HCT116 (cell line): ENCODE measurements around the gene PSAP. TPM values are rescaled to one million over a fixed set of nuclear protein-coding genes. Genes with fewer than 3 reads are reported as not detected.

ENCODE experiments used
- ATAC-seq: fragments of 200-7000 bp; cut with Tn5 transposase; 2 replicates; pipeline ENCODE4 v1.9.1; 2020; ENCODE audit warnings: mild to moderate bottlenecking, moderate library complexity
- BruUV-seq: library from RNA; stranded (reverse); fragments of 400-500 nt; replicated peaks from 2 replicates; lab custom pipeline; 2021; lab: Mats Ljungman, UMichigan
- CTCF ChIA-PET: fragments of 300-600 bp; sonication (Branson Sonifier 250); formaldehyde crosslinking; loops from one replicate; lab custom pipeline; 2021; ENCODE audit warnings: antibody characterized with exemption; lab: Charles Lee
- POLR2A ChIA-PET: fragments of 300-600, 350-600 bp; sonication (Branson Sonifier 250); formaldehyde crosslinking; loops from one replicate; lab custom pipeline; 2021; ENCODE audit warnings: antibody characterized with exemption; lab: Charles Lee
- RAD21 ChIA-PET, 2 experiments: fragments of 300-600 bp; sonication (Branson Sonifier 250); formaldehyde crosslinking; loops; one replicate each; lab custom pipeline; 2023; ENCODE audit warnings: low total read pairs in 2 of 2; ENCODE audit not compliant: uncharacterized antibody in 2 of 2, unreplicated experiment in 2 of 2, low non-redundant PET in 1 of 2; lab: Charles Lee
- DNase-seq: peaks from one replicate; pipeline ENCODE4 v3.0.0-alpha.2; 2010; ENCODE audit warnings: low read depth, low spot score
- H2AFZ ChIP-seq: fragments of 200-600 bp; shearing (Covaris generic), sonication (generic); 2 replicates; pipeline ENCODE4 v1.6.1; 2017; ENCODE audit warnings: low read depth, mixed run types, mixed read lengths, antibody characterized with exemption, low read length; ENCODE audit not compliant: poor library complexity, severe bottlenecking
- H3K27ac ChIP-seq: 2 replicates; pipeline ENCODE4 v1.5.1; 2012; ENCODE audit warnings: low read depth, low read length
- H3K27me3 ChIP-seq: fragments of 200-600 bp; sonication (generic); 2 replicates; pipeline ENCODE4 v1.6.1; 2016; ENCODE audit warnings: mixed run types, low read length, mixed read lengths; ENCODE audit not compliant: insufficient read depth
- H3K36me3 ChIP-seq, 2 experiments: fragments of 200-500 bp in 1 of 2; fragments of 200-600 bp in 1 of 2; sonication (Bioruptor generic) in 1 of 2; sonication (generic) in 1 of 2; 2 replicates each; pipeline versions ENCODE4 v1.5.1 to v1.6.1; 2014 to 2016; ENCODE audit warnings: low read length in 2 of 2, inconsistent platforms in 1 of 2, mixed read lengths in 1 of 2, mixed run types in 1 of 2; ENCODE audit not compliant: insufficient read depth in 2 of 2, control insufficient read depth in 1 of 2
- H3K4me1 ChIP-seq, 2 experiments: fragments of 200-600 bp in 1 of 2; sonication (generic) in 1 of 2; 2 replicates each; pipeline versions ENCODE4 v1.5.1 to v1.6.1; 2012 to 2017; ENCODE audit warnings: low read length in 2 of 2, inconsistent platforms in 1 of 2, mild to moderate bottlenecking in 1 of 2, mixed read lengths in 1 of 2, mixed run types in 1 of 2, moderate library complexity in 1 of 2; ENCODE audit not compliant: insufficient read depth in 2 of 2, control insufficient read depth in 1 of 2
- H3K4me2 ChIP-seq: fragments of 200-600 bp; sonication (generic); 2 replicates; pipeline ENCODE4 v1.6.1; 2017; ENCODE audit warnings: mixed run types, low read length, mixed read lengths
- H3K4me3 ChIP-seq, 2 experiments: fragments of 200-600 bp in 1 of 2; sonication (generic) in 1 of 2; replicated peaks in 1 of 2; 2 replicates each; pipeline ENCODE4 v1.5.1; 2011 to 2016; ENCODE audit warnings: low read length in 2 of 2, control low read depth in 1 of 2, low read depth in 1 of 2, mild to moderate bottlenecking in 1 of 2, mixed read lengths in 1 of 2, mixed run types in 1 of 2
- H3K79me2 ChIP-seq: fragments of 200-600 bp; sonication (generic); 2 replicates; pipeline ENCODE4 v1.6.1; 2017; ENCODE audit warnings: mild to moderate bottlenecking, mixed run types, low read length, moderate library complexity, mixed read lengths; ENCODE audit not compliant: insufficient read depth
- H3K9ac ChIP-seq: fragments of 200-600 bp; sonication (generic); 2 replicates; pipeline ENCODE4 v1.6.1; 2016; ENCODE audit warnings: low read length, mixed read lengths
- H3K9me2 ChIP-seq: fragments of 200-600 bp; sonication (generic), shearing (Covaris generic); 2 replicates; pipeline ENCODE4 v1.6.1; 2017; ENCODE audit warnings: mixed run types, mild to moderate bottlenecking, moderate library complexity; ENCODE audit not compliant: insufficient read depth
- H3K9me3 ChIP-seq, 2 experiments: fragments of 200-500 bp in 1 of 2; fragments of 200-600 bp in 1 of 2; sonication (Bioruptor generic) in 1 of 2; sonication (generic) in 1 of 2; 2 replicates each; pipeline ENCODE4 v1.6.1; 2014 to 2017; ENCODE audit warnings: low read length in 2 of 2, mixed read lengths in 2 of 2, inconsistent platforms in 1 of 2, low read depth in 1 of 2, mild to moderate bottlenecking in 1 of 2, mixed run types in 1 of 2, moderate library complexity in 1 of 2; ENCODE audit not compliant: control insufficient read depth in 1 of 2, insufficient read depth in 1 of 2
- H4K20me1 ChIP-seq: fragments of 200-600 bp; sonication (generic), shearing (Covaris generic); 2 replicates; pipeline ENCODE4 v1.6.1; 2017; ENCODE audit warnings: mixed run types, mild to moderate bottlenecking, moderate library complexity; ENCODE audit not compliant: insufficient read depth
- ATF3 ChIP-seq: IDR thresholded peaks from 2 replicates; pipeline ENCODE4 v1.6.1; 2012
- CBX3 ChIP-seq: IDR thresholded peaks from 2 replicates; pipeline ENCODE4 v1.6.1; 2012; ENCODE audit warnings: low read depth
- CEBPB ChIP-seq: IDR thresholded peaks from 2 replicates; pipeline ENCODE4 v1.6.1; 2012; ENCODE audit warnings: low read depth
- EGR1 ChIP-seq: IDR thresholded peaks from 2 replicates; pipeline ENCODE4 v1.6.1; 2012; ENCODE audit warnings: low read depth
- EZH2 ChIP-seq: fragments of 200-600 bp; sonication (generic); IDR thresholded peaks from 2 replicates; pipeline ENCODE4 v1.6.1; 2017; ENCODE audit warnings: antibody characterized with exemption, mixed run types
- FOSL1 ChIP-seq: IDR thresholded peaks from 2 replicates; pipeline ENCODE4 v1.6.1; 2012; ENCODE audit warnings: low read depth
- POLR2A ChIP-seq: IDR thresholded peaks from 2 replicates; pipeline ENCODE4 v1.7.0; 2011; ENCODE audit warnings: borderline replicate concordance; ENCODE audit not compliant: insufficient read depth, insufficient read length; ENCODE audit errors: extremely low read depth
- POLR2AphosphoS5 ChIP-seq: IDR thresholded peaks from 2 replicates; pipeline ENCODE4 v1.6.1; 2011; ENCODE audit warnings: mild to moderate bottlenecking, low read depth, low read length, moderate library complexity
- RAD21 ChIP-seq: IDR thresholded peaks from 2 replicates; pipeline ENCODE4 v1.6.1; 2012; ENCODE audit warnings: low read depth, mild to moderate bottlenecking
- REST ChIP-seq: IDR thresholded peaks from 2 replicates; pipeline ENCODE4 v1.6.1; 2012; ENCODE audit warnings: low read depth
- SIN3A ChIP-seq: IDR thresholded peaks from 2 replicates; pipeline ENCODE4 v1.6.1; 2012; ENCODE audit warnings: low read depth
- SP1 ChIP-seq: IDR thresholded peaks from 2 replicates; pipeline ENCODE4 v1.6.1; 2012; ENCODE audit warnings: low read depth
- SRF ChIP-seq: IDR thresholded peaks from 2 replicates; pipeline ENCODE4 v1.6.1; 2012; ENCODE audit warnings: low read depth
- TCF7L2 ChIP-seq: IDR thresholded peaks from 2 replicates; pipeline ENCODE4 v1.7.0; 2011; ENCODE audit warnings: borderline replicate concordance, inconsistent platforms; ENCODE audit not compliant: insufficient read depth, insufficient read length; ENCODE audit errors: extremely low read depth
- YY1 ChIP-seq: IDR thresholded peaks from 2 replicates; pipeline ENCODE4 v1.6.1; 2011; ENCODE audit warnings: low read length, low read depth, moderate library complexity, mild to moderate bottlenecking; ENCODE audit not compliant: insufficient replicate concordance; ENCODE audit errors: extremely low read depth
- ZFX ChIP-seq: fragments of 450-650 bp; IDR thresholded peaks from 2 replicates; pipeline ENCODE4 v1.6.1; 2017
- ZNF274 ChIP-seq: fragments of 200-500 bp; sonication (Bioruptor generic); IDR thresholded peaks from 2 replicates; pipeline ENCODE4 v1.6.1; 2014; ENCODE audit warnings: mild to moderate bottlenecking, low read depth, low read length, inconsistent platforms
- intact Hi-C: fragments of 100-400 bp; cut with micrococcal nuclease; formaldehyde crosslinking; loops from 2 replicates; pipeline ENCODE4 v1.10.0; 2022
- total RNA-seq: library from RNA; stranded (reverse); gene quantifications from one replicate; pipeline ENCODE4 v1.2.1, GENCODE V29; 2021; ENCODE audit not compliant: unreplicated experiment
- TF ChIP-seq, protein P1 (sequence below): IDR thresholded peaks from 2 replicates; pipeline ENCODE4 v1.6.1; 2011; ENCODE audit warnings: mild to moderate bottlenecking, low read length, moderate library complexity; ENCODE audit not compliant: insufficient replicate concordance; ENCODE audit errors: extremely low read depth

The PSAP gene
- total RNA-seq, 1 experiment from 2014 or later, result 444 TPM

GRCh38 chr10:71893258-71893815 lies 42.3 kb upstream of the PSAP start:
- no peak overlapping the region for H3K4me3 ChIP-seq
- no peaks in the 10 kb centered on the region for H3K9me2 ChIP-seq
- H3K4me1 ChIP-seq, result peaks cover 6 to 19% of the 10 kb centered on the region in 2 experiments
- ChIA-PET CTCF (interaction anchor here (2.0 kb wide), 1 partner anchor 10 kb away, joined by 4 read pairs; no protein-coding TSS in a partner anchor), RAD21 (no interaction called here), POLR2A (no interaction called here)
- intact Hi-C loops, result no loop called here
- H3K27ac ChIP-seq, result no peak overlapping the region
- no peaks in the 10 kb centered on the region for H3K9me3 ChIP-seq
- no peak overlapping the region for H2AFZ ChIP-seq
- ATAC-seq, result no peak
- no peak for TF ChIP-seq EZH2
- TF ChIP-seq RAD21, result no peak
- no peak for TF ChIP-seq YY1
- no peak for TF ChIP-seq SRF
- TF ChIP-seq SIN3A, result no peak
- TF ChIP-seq POLR2AphosphoS5, result no peak
- no peak for TF ChIP-seq CBX3
- TF ChIP-seq ZFX, result no peak
- no peak for TF ChIP-seq FOSL1
- TF ChIP-seq, protein P1, sequence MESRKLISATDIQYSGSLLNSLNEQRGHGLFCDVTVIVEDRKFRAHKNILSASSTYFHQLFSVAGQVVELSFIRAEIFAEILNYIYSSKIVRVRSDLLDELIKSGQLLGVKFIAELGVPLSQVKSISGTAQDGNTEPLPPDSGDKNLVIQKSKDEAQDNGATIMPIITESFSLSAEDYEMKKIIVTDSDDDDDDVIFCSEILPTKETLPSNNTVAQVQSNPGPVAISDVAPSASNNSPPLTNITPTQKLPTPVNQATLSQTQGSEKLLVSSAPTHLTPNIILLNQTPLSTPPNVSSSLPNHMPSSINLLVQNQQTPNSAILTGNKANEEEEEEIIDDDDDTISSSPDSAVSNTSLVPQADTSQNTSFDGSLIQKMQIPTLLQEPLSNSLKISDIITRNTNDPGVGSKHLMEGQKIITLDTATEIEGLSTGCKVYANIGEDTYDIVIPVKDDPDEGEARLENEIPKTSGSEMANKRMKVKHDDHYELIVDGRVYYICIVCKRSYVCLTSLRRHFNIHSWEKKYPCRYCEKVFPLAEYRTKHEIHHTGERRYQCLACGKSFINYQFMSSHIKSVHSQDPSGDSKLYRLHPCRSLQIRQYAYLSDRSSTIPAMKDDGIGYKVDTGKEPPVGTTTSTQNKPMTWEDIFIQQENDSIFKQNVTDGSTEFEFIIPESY, result no peak
- no peak for TF ChIP-seq SP1
- TF ChIP-seq ZNF274, result no peak
- TF ChIP-seq REST, result no peak
- no peak for TF ChIP-seq EGR1
- TF ChIP-seq POLR2A, result no peak
- no peak for TF ChIP-seq TCF7L2
- TF ChIP-seq ATF3, result no peak
- no peak for TF ChIP-seq CEBPB
- no peaks in the 10 kb centered on the region for H3K27me3 ChIP-seq
- no peak overlapping the region for H3K4me2 ChIP-seq
- DNase-seq, result no peak
- H4K20me1 ChIP-seq, result no peaks in the 10 kb centered on the region
- H3K79me2 ChIP-seq, result no peaks in the 10 kb centered on the region
- BruUV-seq, result no TSS peak
- no peak overlapping the region for H3K9ac ChIP-seq
- H3K36me3 ChIP-seq, result no peaks in the 10 kb centered on the region
